Thyroid gland (tissue), 4 donors: Measurements from ENCODE around the gene VPS45. TPM values are rescaled to one million over a fixed set of nuclear protein-coding genes. Genes with fewer than 3 reads are reported as not detected.

Source experiments
- DNase-seq, 2 donors: peaks; one replicate each; pipeline ENCODE4 v3.0.0-alpha.2; 2019
- H3K27ac ChIP-seq, 3 donors: fragments of 200-600 bp; sonication (generic); 1 replicate in 2 of 3; 2 replicates in 1 of 3; pipeline ENCODE4 v1.5.1; 2016 to 2019; ENCODE audit warnings: mild to moderate bottlenecking in 1 of 3, moderate library complexity in 1 of 3
- H3K27me3 ChIP-seq: fragments of 200-600 bp; sonication (generic); one replicate; pipeline ENCODE4 v1.5.1; 2019
- H3K36me3 ChIP-seq, 2 donors: fragments of 200-600 bp; sonication (generic); one replicate each; pipeline ENCODE4 v1.5.1; 2016 to 2019
- H3K4me1 ChIP-seq, 2 donors: fragments of 200-600 bp; sonication (generic); one replicate each; pipeline ENCODE4 v1.5.1; 2017 to 2019
- H3K4me3 ChIP-seq, 3 donors: fragments of 200-600 bp; sonication (generic); replicated peaks in 1 of 3; 1 replicate in 2 of 3; 2 replicates in 1 of 3; pipeline ENCODE4 v1.5.1; 2016; ENCODE audit warnings: mild to moderate bottlenecking in 1 of 3
- H3K9me3 ChIP-seq: fragments of 200-600 bp; sonication (generic); one replicate; pipeline ENCODE4 v1.5.1; 2017
- CTCF ChIP-seq, 6 experiments: fragments of 200-600 bp in 3 of 6; fragments of 450-650 bp in 3 of 6; sonication (generic) in 3 of 6; IDR thresholded peaks; one replicate each; pipeline ENCODE4 v1.5.1; 2016 to 2019; ENCODE audit warnings: antibody characterized with exemption in 6 of 6, mild to moderate bottlenecking in 2 of 6, inconsistent platforms in 1 of 6, moderate library complexity in 1 of 6
- POLR2A ChIP-seq, 2 donors: fragments of 450-650 bp; IDR thresholded peaks; one replicate each; pipeline ENCODE4 v1.6.1; 2017; ENCODE audit warnings: antibody characterized with exemption in 2 of 2, mild to moderate bottlenecking in 2 of 2, moderate library complexity in 1 of 2
- WGBS, 2 donors: methylation state at CpG; one replicate each; pipeline ENCODE4 v1.1.5; 2017; 5-methylcytosine and 5-hydroxymethylcytosine counted together
- intact Hi-C: fragments of 100-400 bp; cut with DNase I; formaldehyde crosslinking; loops from one replicate; pipeline ENCODE4 v1.15.1; 2023
- total RNA-seq, 4 donors: library from RNA; depleted of rRNA; stranded (reverse); fragments of >200 nt; gene quantifications; one replicate each; pipeline ENCODE4 v1.2.3, GENCODE V29; 2016

VPS45 gene
- total RNA-seq, 4 donors from 2014 or later, result 50.3 to 64.3 (median 57.1) TPM

DNA sequence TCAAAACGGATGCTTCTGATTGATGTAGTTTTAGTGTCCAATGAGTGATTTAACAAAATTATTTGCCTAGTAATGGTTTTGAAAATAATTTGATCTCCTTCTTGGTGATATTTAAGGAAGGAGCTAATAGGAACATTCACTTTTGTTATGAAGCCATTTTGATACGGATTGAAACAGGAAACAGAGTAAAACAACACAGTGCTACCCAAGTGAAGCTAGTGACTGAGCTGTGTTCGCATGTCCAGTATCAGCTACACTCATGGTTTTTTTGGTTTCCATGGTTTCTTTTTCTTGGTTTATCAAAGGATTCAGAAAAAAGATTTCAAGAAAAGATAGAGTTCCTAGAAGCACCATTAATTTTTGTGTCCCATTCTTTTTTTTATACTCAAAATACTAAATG is 42.0 kb downstream of the VPS45 start:
- no peaks in the 10 kb centered on the region for H3K27me3 ChIP-seq
- WGBS, 2 donors, result 82 to 87% methylated on average over 3 of the region's 3 CpGs
- intact Hi-C loops, result no loop called here
- H3K9me3 ChIP-seq, result no peaks in the 10 kb centered on the region
- no peak overlapping the region for H3K27ac ChIP-seq
- no peaks in the 10 kb centered on the region for H3K36me3 ChIP-seq
- no peak overlapping the region for H3K4me3 ChIP-seq
- TF ChIP-seq CTCF (IDR thresholded peaks at IDR 0.05) (no peak), POLR2A (IDR thresholded peaks at IDR 0.05) (no peak)
- no peaks in the 10 kb centered on the region for H3K4me1 ChIP-seq
- no peak for DNase-seq

GRCh38 chr1:150110116-150110515 is 42.5 kb downstream of the VPS45 start:
- Histone ChIP-seq H3K9me3 (no peaks in the 10 kb centered on the region), H3K4me3 (no peak overlapping the region), H3K36me3 (no peaks in the 10 kb centered on the region), H3K27me3 (no peaks in the 10 kb centered on the region), H3K4me1 (no peaks in the 10 kb centered on the region), H3K27ac (peak overlapping the region in 1 of 3 donors; percentile 37)
- intact Hi-C loops, result no loop called here
- TF ChIP-seq CTCF (IDR thresholded peaks at IDR 0.05), result no peak
- TF ChIP-seq POLR2A (IDR thresholded peaks at IDR 0.05), result no peak
- WGBS, 2 donors, result 76 to 80% methylated on average over 2 of the region's 2 CpGs
- no peak for DNase-seq

DNA sequence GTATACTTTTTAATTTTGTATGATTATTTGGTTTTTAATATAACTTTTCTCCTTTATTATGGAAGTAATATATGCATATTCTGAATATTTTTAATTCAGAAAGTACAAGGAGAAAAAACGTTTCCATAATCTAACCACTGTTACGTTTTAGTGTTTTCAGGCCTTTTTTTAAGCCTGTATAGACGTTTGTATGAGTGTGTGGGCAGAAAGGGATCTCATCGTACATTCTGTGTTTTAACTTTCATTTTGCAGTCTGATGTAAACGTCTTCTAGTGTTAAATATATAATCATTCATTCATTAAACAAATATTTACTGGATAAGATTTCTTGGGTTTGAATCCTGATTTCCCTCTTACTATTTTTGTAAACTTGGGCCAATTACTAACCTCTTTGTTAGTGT is 44.1 kb downstream of the VPS45 start:
- H3K4me3 ChIP-seq, result no peak overlapping the region
- DNase-seq, result no peak
- no peaks in the 10 kb centered on the region for H3K4me1 ChIP-seq
- WGBS, 2 donors, result 80 to 83% methylated on average over 5 of the region's 5 CpGs
- no peaks in the 10 kb centered on the region for H3K9me3 ChIP-seq
- H3K27me3 ChIP-seq, result no peaks in the 10 kb centered on the region
- intact Hi-C loops, result no loop called here
- no peak for TF ChIP-seq POLR2A (IDR thresholded peaks at IDR 0.05)
- no peak for TF ChIP-seq CTCF (IDR thresholded peaks at IDR 0.05)
- no peak overlapping the region for H3K27ac ChIP-seq
- no peaks in the 10 kb centered on the region for H3K36me3 ChIP-seq

GRCh38 chr1:150115121-150115520 is 47.5 kb downstream of the VPS45 start:
- no peak for DNase-seq
- intact Hi-C loops, result no loop called here
- no peak for TF ChIP-seq CTCF (IDR thresholded peaks at IDR 0.05)
- no peak for TF ChIP-seq POLR2A (IDR thresholded peaks at IDR 0.05)
- WGBS, 2 donors, result 93 to 98% methylated on average over 1 of the region's 1 CpG
- H3K36me3 ChIP-seq, result no peaks in the 10 kb centered on the region
- no peaks in the 10 kb centered on the region for H3K9me3 ChIP-seq
- no peak overlapping the region for H3K4me3 ChIP-seq
- no peaks in the 10 kb centered on the region for H3K27me3 ChIP-seq
- H3K27ac ChIP-seq, result no peak overlapping the region
- H3K4me1 ChIP-seq, result no peaks in the 10 kb centered on the region

GRCh38 chr1:150118716-150119115 is 51.1 kb downstream of the VPS45 start:
- 71 to 81% methylated on average over 2 of the region's 2 CpGs for WGBS, 2 donors
- no peak for DNase-seq
- Histone ChIP-seq H3K36me3 (no peaks in the 10 kb centered on the region), H3K4me3 (no peak overlapping the region), H3K27me3 (no peaks in the 10 kb centered on the region), H3K4me1 (no peaks in the 10 kb centered on the region), H3K27ac (no peak overlapping the region), H3K9me3 (no peaks in the 10 kb centered on the region)
- intact Hi-C loops, result no loop called here
- TF ChIP-seq POLR2A (IDR thresholded peaks at IDR 0.05), result no peak
- no peak for TF ChIP-seq CTCF (IDR thresholded peaks at IDR 0.05)
